Esophagus muscularis mucosa (tissue), 4 donors: Measurements from ENCODE around the gene PLPP7. TPM values are rescaled to one million over a fixed set of nuclear protein-coding genes. Genes with fewer than 3 reads are reported as not detected.
A peak's percentile ranks its signal among the peaks of the same experiment; 100 is the strongest.
"Not testable (repeated sequence)": the region's sequence is repeated elsewhere in the genome, so short reads cannot be mapped to it uniquely, and the experiment has no call there.

Experiments used
- DNase-seq: peaks from one replicate; pipeline ENCODE4 v3.0.0-alpha.2; 2017; ENCODE audit errors: extremely low spot score
- H3K27ac ChIP-seq, 4 donors: fragments of 200-600 bp; sonication (generic); replicated peaks in 1 of 4; 1 replicate in 3 of 4; 2 replicates in 1 of 4; pipeline ENCODE4 v1.5.1; 2016 to 2019; ENCODE audit warnings: mild to moderate bottlenecking in 1 of 4
- H3K27me3 ChIP-seq, 4 donors: fragments of 200-600 bp; sonication (generic); one replicate each; pipeline versions ENCODE4 v1.5.1 to v1.6.0; 2016 to 2019
- H3K36me3 ChIP-seq, 4 donors: fragments of 200-600 bp; sonication (generic); one replicate each; pipeline ENCODE4 v1.5.1; 2016 to 2019
- H3K4me1 ChIP-seq, 4 donors: fragments of 200-600 bp; sonication (generic); one replicate each; pipeline ENCODE4 v1.5.1; 2016 to 2019
- H3K4me3 ChIP-seq, 4 donors: fragments of 200-600 bp; sonication (generic); 1 replicate in 2 of 4; 2 replicates in 2 of 4; pipeline ENCODE4 v1.5.1; 2016 to 2019; ENCODE audit warnings: mild to moderate bottlenecking in 4 of 4, moderate library complexity in 1 of 4
- H3K9me3 ChIP-seq, 4 donors: fragments of 200-600 bp; sonication (generic); 1 replicate in 3 of 4; 2 replicates in 1 of 4; pipeline ENCODE4 v1.5.1; 2016 to 2019
- CTCF ChIP-seq, 3 experiments: fragments of 200-600 bp in 2 of 3; fragments of 450-650 bp in 1 of 3; sonication (generic) in 2 of 3; IDR thresholded peaks; one replicate each; pipeline ENCODE4 v1.5.1; 2017 to 2019; ENCODE audit warnings: antibody characterized with exemption in 3 of 3, mild to moderate bottlenecking in 2 of 3, moderate library complexity in 1 of 3
- EP300 ChIP-seq: sonication (generic); formaldehyde crosslinking; IDR thresholded peaks from one replicate; pipeline ENCODE4 v1.6.1; 2017; ENCODE audit warnings: antibody characterized with exemption
- POLR2A ChIP-seq: fragments of 450-650 bp; IDR thresholded peaks from one replicate; pipeline ENCODE4 v1.6.1; 2017; ENCODE audit warnings: antibody characterized with exemption, moderate library complexity, mild to moderate bottlenecking, low read depth
- POLR2AphosphoS5 ChIP-seq, 2 donors: sonication (generic); formaldehyde crosslinking; IDR thresholded peaks; one replicate each; pipeline ENCODE4 v1.6.1; 2017; ENCODE audit warnings: antibody characterized with exemption in 2 of 2
- WGBS: methylation state at CpG from one replicate; pipeline ENCODE4 v1.1.5; 2018; 5-methylcytosine and 5-hydroxymethylcytosine counted together
- intact Hi-C: fragments of 100-400 bp; cut with DNase I; formaldehyde crosslinking; loops from one replicate; pipeline ENCODE4 v1.15.1; 2023
- total RNA-seq, 4 donors: library from RNA; depleted of rRNA; stranded (reverse); fragments of >200 nt; gene quantifications; one replicate each; pipeline versions ENCODE4 v1.1.0 to v1.2.1, GENCODE V29; 2016

PLPP7 gene
- 10 to 100 TPM; 11.4 to 22.5 (median 14.4) TPM for total RNA-seq

DNA sequence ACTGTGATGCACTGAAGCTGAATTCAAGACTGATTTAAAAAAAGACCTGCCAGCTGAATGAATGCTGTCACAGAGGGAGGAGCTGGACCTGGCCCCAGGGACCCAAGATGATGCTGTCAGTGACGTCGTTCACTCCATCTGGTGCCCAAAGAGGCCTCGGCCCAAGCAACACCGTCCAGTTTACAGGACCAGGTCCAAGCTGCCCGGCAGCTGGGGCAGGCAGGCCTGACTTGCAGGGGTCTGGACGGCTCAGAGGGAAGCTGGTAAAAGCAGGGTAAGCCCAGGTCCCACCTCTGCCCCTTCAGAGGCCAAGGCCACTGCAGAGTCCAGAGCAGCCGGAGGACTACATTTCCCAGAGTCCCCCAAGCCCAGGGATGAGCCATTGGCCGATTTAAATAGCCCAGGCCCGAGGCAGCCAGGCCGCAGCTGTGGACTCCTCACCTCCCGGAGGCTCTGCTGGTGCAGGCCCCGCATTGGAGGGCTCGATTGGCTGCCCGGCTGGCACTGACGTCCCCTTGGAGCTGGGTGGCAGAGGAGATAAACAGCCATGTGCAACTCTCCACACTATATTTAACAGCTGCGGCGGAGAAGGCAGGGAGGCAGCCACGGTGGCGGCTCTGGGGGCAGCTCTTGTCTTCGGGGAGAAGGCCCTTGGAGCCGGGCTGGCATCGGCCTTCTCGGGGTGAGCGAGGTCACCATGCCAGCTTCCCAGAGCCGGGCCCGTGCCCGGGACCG lies at the start of gene PLPP7:
PLPP7 (plus strand) TSS at position 423 of the 735 bp plus-strand sequence; CDS start at position 698, 275 bp downstream.
- no peaks in the 10 kb centered on the region for H3K9me3 ChIP-seq
- H3K36me3 ChIP-seq: no peaks in the 10 kb centered on the region
- peaks cover 24 to 40% (median 25%) of the 10 kb centered on the region in 4 donors for H3K4me1 ChIP-seq
- intact Hi-C loops: no loop called here
- no peak for DNase-seq
- 63% methylated on average over 10 of the region's 28 CpGs for WGBS
- peak within 1 kb of the TSS; percentile 51 to 66 (median 62) for H3K4me3 ChIP-seq
- TF ChIP-seq POLR2AphosphoS5 (IDR thresholded peaks at IDR 0.05): peak; percentile 53 to 57
- TF ChIP-seq CTCF (IDR thresholded peaks at IDR 0.05): no peak
- H3K27me3 ChIP-seq: no peaks in the 10 kb centered on the region
- H3K27ac ChIP-seq: peak within 1 kb of the TSS; percentile 69 to 75 (median 73)

GRCh38 chr9:131240047-131240921 lies 49.2 kb upstream of the PLPP7 start:
- H3K36me3 ChIP-seq: peaks cover 0 to 7% (median 2%) of the 10 kb centered on the region in 4 donors
- H3K27ac ChIP-seq: no peak overlapping the region
- H3K4me3 ChIP-seq: no peak overlapping the region
- no peaks in the 10 kb centered on the region for H3K9me3 ChIP-seq
- H3K27me3 ChIP-seq: no peaks in the 10 kb centered on the region
- DNase-seq: no peak
- 77% methylated on average over 22 of the region's 22 CpGs for WGBS
- no peak for TF ChIP-seq CTCF (IDR thresholded peaks at IDR 0.05)
- no peak for TF ChIP-seq POLR2A
- TF ChIP-seq EP300: no peak
- TF ChIP-seq POLR2AphosphoS5 (IDR thresholded peaks at IDR 0.05): no peak
- peaks cover 15 to 21% (median 18%) of the 10 kb centered on the region in 4 donors for H3K4me1 ChIP-seq
- intact Hi-C loops: no loop called here

- intact Hi-C loops, H3K36me3 ChIP-seq, H3K4me1 ChIP-seq, H3K27ac ChIP-seq, DNase-seq, H3K9me3 ChIP-seq, H3K4me3 ChIP-seq, H3K27me3 ChIP-seq: not testable (repeated sequence)
- WGBS: 92% methylated on average over 5 of the region's 5 CpGs
These were observed 45.2 kb upstream of the PLPP7 start for GRCh38 chr9:131244331-131244730.

- Histone ChIP-seq H3K36me3 (no peaks in the 10 kb centered on the region), H3K9me3 (no peaks in the 10 kb centered on the region), H3K4me3 (no peak overlapping the region), H3K27ac (no peak overlapping the region), H3K4me1 (no peaks in the 10 kb centered on the region), H3K27me3 (no peaks in the 10 kb centered on the region)
- TF ChIP-seq CTCF (IDR thresholded peaks at IDR 0.05) (no peak), POLR2AphosphoS5 (IDR thresholded peaks at IDR 0.05) (no peak), POLR2A (no peak), EP300 (no peak)
- 86% methylated on average over 4 of the region's 4 CpGs for WGBS
- DNase-seq: no peak
- intact Hi-C loops: no loop called here
These were observed 42.9 kb upstream of the PLPP7 start for GRCh38 chr9:131246618-131247017.

- no peak for TF ChIP-seq EP300
- no peak for TF ChIP-seq CTCF (IDR thresholded peaks at IDR 0.05)
- no peak for TF ChIP-seq POLR2AphosphoS5 (IDR thresholded peaks at IDR 0.05)
- TF ChIP-seq POLR2A: no peak
- no peaks in the 10 kb centered on the region for H3K27me3 ChIP-seq
- H3K36me3 ChIP-seq: no peaks in the 10 kb centered on the region
- intact Hi-C loops: no loop called here
- H3K9me3 ChIP-seq: no peaks in the 10 kb centered on the region
- DNase-seq: no peak
- 90% methylated on average over 8 of the region's 23 CpGs for WGBS
- H3K27ac ChIP-seq: no peak overlapping the region
- H3K4me3 ChIP-seq: peak overlapping the region in 3 of 4 donors; percentile 11 to 42 (median 19)
- peaks cover 10 to 20% (median 15%) of the 10 kb centered on the region in 4 donors for H3K4me1 ChIP-seq
These were observed 37.4 kb upstream of the PLPP7 start for GRCh38 chr9:131252120-131252519.
